A375 (cell line): ENCODE measurements around the gene PPM1D. TPM values are rescaled to one million over a fixed set of nuclear protein-coding genes. Genes with fewer than 3 reads are reported as not detected.

Source experiments
- small RNA-seq: library from RNA; depleted of rRNA; stranded (forward); fragments of <200 nt; gene quantifications from one replicate; pipeline ENCODE3, GENCODE V24; 2014
- total RNA-seq: library from RNA; depleted of rRNA; stranded (reverse); fragments of >200 nt; shearing (Covaris generic); gene quantifications from 2 replicates; pipeline ENCODE4 v1.2.3, GENCODE V29; 2014; rRNA removed

The PPM1D gene
- 10.4 and 17.0 TPM in 2 replicates for total RNA-seq

GRCh38 chr17:60599620-60600489 is at the start of gene PPM1D:
PPM1D (plus strand) TSS chr17:60600193; CDS start chr17:60600415, 222 bp downstream.

GRCh38 chr17:60677308-60678117 is 77.5 kb downstream of the PPM1D start, which contains the start of gene BCAS3:
BCAS3 (plus strand) TSS chr17:60677851.

Small RNA genes within 50 kb of the gene (small RNA-seq; reads per million reads assigned to genes)
- gene AC011921.2 (not detected), gene RN7SL606P (not detected), gene RNU6-623P (not detected)

Other genes with a start within 250 kb of the PPM1D start
- gene USP32, start 208.1 kb upstream of the PPM1D start, total RNA-seq, result 30.7 and 35.9 TPM in 2 replicates
- gene CHCT1, start 177.7 kb upstream of the PPM1D start, total RNA-seq, result not detected in 2 replicates
- gene APPBP2, start 74.0 kb upstream of the PPM1D start, total RNA-seq, result 8.8 and 14.9 TPM in 2 replicates
- gene BCAS3, start 77.7 kb downstream of the PPM1D start, total RNA-seq, result 21.5 and 21.8 TPM in 2 replicates